Chondrocyte (in vitro differentiated cells): ENCODE data around the gene ANKRD17. TPM values are rescaled to one million over a fixed set of nuclear protein-coding genes. Genes with fewer than 3 reads are reported as not detected.
"Not testable (repeated sequence)": the region's sequence is repeated elsewhere in the genome, so short reads cannot be mapped to it uniquely, and the experiment has no call there.

ENCODE experiments used
- DNase-seq: peaks from one replicate; pipeline ENCODE4 v3.0.0; 2021; ENCODE audit warnings: mixed read lengths, low spot score
- H3K27ac Mint-ChIP-seq: one replicate; pipeline ENCODE4 v1.8.0; 2021; ENCODE audit warnings: mild to moderate bottlenecking, moderate library complexity, mixed read lengths; ENCODE audit not compliant: unreplicated experiment
- H3K27me3 Mint-ChIP-seq: 2 replicates; pipeline ENCODE4 v1.8.0; 2021; ENCODE audit warnings: low read depth, mixed read lengths
- H3K36me3 Mint-ChIP-seq: 2 replicates; pipeline ENCODE4 v1.8.0; 2021; ENCODE audit warnings: low read depth, mixed read lengths
- H3K4me1 Mint-ChIP-seq: 2 replicates; pipeline ENCODE4 v1.8.0; 2021; ENCODE audit warnings: low read depth, mild to moderate bottlenecking, mixed read lengths
- H3K4me3 Mint-ChIP-seq: one replicate; pipeline ENCODE4 v1.8.0; 2021; ENCODE audit warnings: mild to moderate bottlenecking, moderate library complexity, mixed read lengths; ENCODE audit not compliant: unreplicated experiment
- H3K9me3 Mint-ChIP-seq: 2 replicates; pipeline ENCODE4 v1.8.0; 2021; ENCODE audit warnings: low read depth, mixed read lengths
- CTCF ChIP-seq: fragments of 200-600 bp; sonication (generic); IDR thresholded peaks from 2 replicates; pipeline ENCODE4 v1.5.0; 2021; ENCODE audit warnings: antibody characterized with exemption, mild to moderate bottlenecking, moderate library complexity
- total RNA-seq: library from RNA; stranded (reverse); gene quantifications from 3 replicates; pipeline ENCODE4 v1.2.1, GENCODE V29; 2021

Gene ANKRD17
- total RNA-seq, 1 donor from 2014 or later, result 55.1 TPM

DNA sequence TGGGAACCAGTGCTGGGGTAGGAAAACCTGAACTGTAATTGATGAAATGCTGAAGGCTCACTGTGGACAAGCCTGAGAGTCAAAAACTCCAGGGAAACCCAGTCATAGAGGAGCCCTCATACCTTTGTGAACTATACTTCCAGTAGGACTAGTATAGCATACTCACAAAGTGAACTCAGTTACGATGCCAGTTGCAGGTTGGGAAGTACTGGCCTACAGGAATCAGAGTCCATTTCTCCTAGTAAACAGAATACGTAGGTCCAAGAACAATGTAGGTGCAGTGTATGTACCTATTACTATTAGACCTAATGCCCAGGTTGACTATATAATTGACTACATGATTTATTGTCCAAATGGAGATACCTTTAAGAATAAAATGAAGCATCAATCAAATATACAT is 8.5 kb upstream of the ANKRD17 start:
- Mint-ChIP-seq H3K4me1 (no peaks in the 10 kb centered on the region), H3K36me3 (no peaks in the 10 kb centered on the region), H3K27me3 (no peaks in the 10 kb centered on the region), H3K9me3 (no peaks in the 10 kb centered on the region), H3K4me3 (no peak overlapping the region), H3K27ac (no peak overlapping the region)
- DNase-seq, result no peak
- no peak for TF ChIP-seq CTCF

- no peak for DNase-seq
- H3K4me3 Mint-ChIP-seq, result peak overlapping the region; percentile 94
- H3K4me1 Mint-ChIP-seq, result peaks cover 40% of the 10 kb centered on the region
- H3K9me3 Mint-ChIP-seq, result no peaks in the 10 kb centered on the region
- no peaks in the 10 kb centered on the region for H3K27me3 Mint-ChIP-seq
- TF ChIP-seq CTCF, result no peak
- H3K27ac Mint-ChIP-seq, result peak overlapping the region; percentile 99
- H3K36me3 Mint-ChIP-seq, result no peaks in the 10 kb centered on the region
These were observed 1.0 kb upstream of the ANKRD17 start for GRCh38 chr4:73259571-73260090.

DNA sequence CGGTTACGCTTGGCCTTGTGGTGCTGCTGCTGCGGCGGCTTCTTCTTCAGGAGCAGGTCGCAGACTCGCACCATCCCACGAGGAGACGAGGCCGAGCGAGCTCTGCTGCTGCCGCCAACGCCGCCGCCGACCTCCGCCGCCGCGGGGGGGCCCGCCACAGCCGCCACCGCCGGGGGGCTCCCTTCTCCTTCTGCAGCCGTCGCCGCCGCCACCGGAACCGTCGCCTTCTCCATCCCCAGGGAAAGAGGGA is 237 bp downstream of the ANKRD17 start:
- no peaks in the 10 kb centered on the region for H3K9me3 Mint-ChIP-seq
- peaks cover 47% of the 10 kb centered on the region for H3K4me1 Mint-ChIP-seq
- peak overlapping the region; percentile 99 for H3K27ac Mint-ChIP-seq
- peak; percentile 75 for TF ChIP-seq CTCF
- no peak for DNase-seq
- H3K36me3 Mint-ChIP-seq, result no peaks in the 10 kb centered on the region
- H3K27me3 Mint-ChIP-seq, result no peaks in the 10 kb centered on the region
- H3K4me3 Mint-ChIP-seq, result peak overlapping the region; percentile 94

DNA sequence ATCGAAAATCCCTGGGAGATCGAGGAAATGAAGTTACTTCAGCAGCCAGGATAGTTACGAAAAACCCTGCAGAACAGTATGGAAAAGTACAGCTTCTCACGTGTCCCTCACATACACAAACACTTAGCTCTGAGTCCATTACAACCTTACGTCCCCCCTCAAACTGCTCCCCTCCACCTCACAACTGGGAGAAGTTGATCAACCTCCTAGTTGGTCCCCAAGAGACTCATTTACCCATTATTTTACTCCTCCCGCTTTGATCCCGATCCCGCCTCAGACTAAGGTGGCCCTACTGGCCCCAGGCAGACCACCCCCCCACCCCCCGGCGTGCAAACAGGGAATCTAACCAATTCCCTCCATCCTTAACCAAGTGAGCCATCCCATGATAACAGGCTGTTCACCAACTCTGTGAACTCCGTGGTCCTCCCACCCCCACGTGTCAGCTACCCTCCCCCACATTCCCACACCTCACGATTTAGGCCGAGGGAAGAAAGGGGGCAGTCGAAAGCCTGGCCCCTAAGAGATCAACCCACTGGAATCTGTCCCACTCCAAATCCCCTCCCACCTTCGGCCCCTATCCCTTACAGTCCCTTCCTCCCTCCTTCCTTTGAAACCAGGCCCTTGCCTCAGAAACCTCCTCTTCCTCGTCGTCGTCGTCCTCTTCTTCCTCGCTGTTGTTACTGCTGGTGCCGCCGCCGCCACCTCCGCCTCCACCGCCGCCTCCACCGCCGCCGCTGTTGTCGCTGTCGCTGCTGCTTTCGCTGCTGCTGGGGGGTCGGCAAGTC is 755 bp downstream of the ANKRD17 start:
- no peak for TF ChIP-seq CTCF
- DNase-seq, result no peak
- H3K27me3 Mint-ChIP-seq, result no peaks in the 10 kb centered on the region

DNA sequence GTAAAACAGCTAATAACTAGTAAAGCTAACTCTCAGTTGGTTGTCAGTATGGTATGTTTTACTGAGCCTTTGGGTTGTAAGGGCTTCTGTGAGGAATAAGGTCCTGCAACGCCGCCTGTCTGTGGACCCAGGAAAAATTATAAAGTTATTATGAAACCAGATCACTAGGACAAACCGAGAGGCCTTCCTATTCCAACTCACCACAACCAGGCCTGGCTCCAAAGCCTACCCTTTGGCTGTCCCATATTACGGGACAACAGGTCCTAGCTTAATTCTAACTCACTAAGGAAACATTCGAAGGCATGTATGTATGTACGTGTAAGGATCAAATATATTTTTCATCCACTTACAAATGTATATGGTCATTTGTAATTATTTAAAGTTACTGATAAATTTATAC is 1.4 kb downstream of the ANKRD17 start:
- Mint-ChIP-seq H3K4me1 (peaks cover 56% of the 10 kb centered on the region), H3K4me3 (peak overlapping the region; percentile 94), H3K36me3 (peaks cover 2% of the 10 kb centered on the region), H3K27me3 (no peaks in the 10 kb centered on the region), H3K9me3 (no peaks in the 10 kb centered on the region), H3K27ac (peak overlapping the region; percentile 99)
- peak; percentile 90 for TF ChIP-seq CTCF
- DNase-seq, result no peak

More for the DNA sequence above, 755 bp downstream of the ANKRD17 start:
- no peaks in the 10 kb centered on the region for H3K9me3 Mint-ChIP-seq
- peaks cover 2% of the 10 kb centered on the region for H3K36me3 Mint-ChIP-seq
- peaks cover 52% of the 10 kb centered on the region for H3K4me1 Mint-ChIP-seq
- H3K27ac Mint-ChIP-seq, result peak overlapping the region; percentile 99
- H3K4me3 Mint-ChIP-seq, result peak overlapping the region; percentile 94

- H3K27me3 Mint-ChIP-seq, H3K36me3 Mint-ChIP-seq, DNase-seq, H3K9me3 Mint-ChIP-seq: not testable (repeated sequence)
- Mint-ChIP-seq H3K4me3 (peak overlapping the region; percentile 6), H3K27ac (peak overlapping the region; percentile 36), H3K4me1 (peaks cover 62% of the 10 kb centered on the region)
These were observed 2.8 kb downstream of the ANKRD17 start for GRCh38 chr4:73255847-73256246.
